Tibial nerve (tissue), 4 donors: ENCODE data around the gene JAZF1.

Experiments
- EP300 ChIP-seq, 2 donors: sonication (generic); formaldehyde crosslinking; IDR thresholded peaks; one replicate each; pipeline ENCODE4 v1.6.1; 2017; ENCODE audit warnings: antibody characterized with exemption in 2 of 2, mild to moderate bottlenecking in 1 of 2
- POLR2A ChIP-seq, 2 donors: fragments of 450-650 bp; IDR thresholded peaks; one replicate each; pipeline ENCODE4 v1.6.1; 2017; ENCODE audit warnings: antibody characterized with exemption in 2 of 2, mild to moderate bottlenecking in 2 of 2, moderate library complexity in 2 of 2
- TF ChIP-seq, protein P1 (sequence below), 5 experiments: fragments of 200-600 bp in 3 of 5; fragments of 450-650 bp in 2 of 5; sonication (generic) in 3 of 5; IDR thresholded peaks; one replicate each; pipeline ENCODE4 v1.5.1; 2016 to 2019; ENCODE audit warnings: antibody characterized with exemption in 5 of 5, mild to moderate bottlenecking in 3 of 5, moderate library complexity in 2 of 5

DNA sequence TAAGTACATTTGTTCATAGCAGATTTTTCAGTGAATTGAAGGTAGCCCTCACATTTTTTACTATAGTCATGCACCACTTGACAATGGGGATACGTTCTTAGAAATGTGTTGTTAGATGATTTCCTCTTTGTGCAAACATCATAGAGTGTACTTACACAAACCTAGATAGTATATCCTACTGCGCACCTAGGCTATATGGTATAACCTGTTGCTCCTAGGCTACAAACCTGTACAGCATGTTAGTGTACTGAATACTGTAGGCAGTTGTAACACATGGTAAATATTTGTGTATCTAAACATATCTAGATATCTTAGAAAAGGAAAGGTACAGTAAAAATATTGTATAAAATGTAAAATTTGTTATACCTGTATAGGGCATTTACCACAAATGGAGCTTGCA, 399.4 kb downstream of the JAZF1 start:
- TF ChIP-seq, protein P1, sequence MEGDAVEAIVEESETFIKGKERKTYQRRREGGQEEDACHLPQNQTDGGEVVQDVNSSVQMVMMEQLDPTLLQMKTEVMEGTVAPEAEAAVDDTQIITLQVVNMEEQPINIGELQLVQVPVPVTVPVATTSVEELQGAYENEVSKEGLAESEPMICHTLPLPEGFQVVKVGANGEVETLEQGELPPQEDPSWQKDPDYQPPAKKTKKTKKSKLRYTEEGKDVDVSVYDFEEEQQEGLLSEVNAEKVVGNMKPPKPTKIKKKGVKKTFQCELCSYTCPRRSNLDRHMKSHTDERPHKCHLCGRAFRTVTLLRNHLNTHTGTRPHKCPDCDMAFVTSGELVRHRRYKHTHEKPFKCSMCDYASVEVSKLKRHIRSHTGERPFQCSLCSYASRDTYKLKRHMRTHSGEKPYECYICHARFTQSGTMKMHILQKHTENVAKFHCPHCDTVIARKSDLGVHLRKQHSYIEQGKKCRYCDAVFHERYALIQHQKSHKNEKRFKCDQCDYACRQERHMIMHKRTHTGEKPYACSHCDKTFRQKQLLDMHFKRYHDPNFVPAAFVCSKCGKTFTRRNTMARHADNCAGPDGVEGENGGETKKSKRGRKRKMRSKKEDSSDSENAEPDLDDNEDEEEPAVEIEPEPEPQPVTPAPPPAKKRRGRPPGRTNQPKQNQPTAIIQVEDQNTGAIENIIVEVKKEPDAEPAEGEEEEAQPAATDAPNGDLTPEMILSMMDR (IDR thresholded peaks at IDR 0.05): no peak
- TF ChIP-seq POLR2A (IDR thresholded peaks at IDR 0.05) (no peak), EP300 (IDR thresholded peaks at IDR 0.05) (no peak)
